Stimulated activated CD4-positive, alpha-beta T cell treated with anti-CD3 and anti-CD28 coated beads, Interleukin-2, amount 100 ng/mL, for 24 hours (primary cell): Measurements from ENCODE around the gene ANXA11.

ENCODE experiments used
- DNase-seq, 2 donors: peaks; one replicate each; pipeline ENCODE4 v3.0.0-alpha.2; 2020

ANXA11 gene

GRCh38 chr10:80207768-80208370 is 2.5 kb upstream of the ANXA11 start:
- DNase-seq, result no peak

GRCh38 chr10:80206277-80206655 is 929 bp upstream of the ANXA11 start:
- peak in 1 of 2 donors; percentile 13 for DNase-seq

GRCh38 chr10:80204677-80205476 is 460 bp downstream of the ANXA11 start:
- DNase-seq, result peak; percentile 40 to 42

GRCh38 chr10:80203835-80204676 is 1.3 kb downstream of the ANXA11 start:
- DNase-seq, result peak; percentile 30 to 37

- DNase-seq, result peak; percentile 68 to 74
Observed at GRCh38 chr10:80202934-80203834, 2.2 kb downstream of the ANXA11 start.

GRCh38 chr10:80202530-80202929 is 2.8 kb downstream of the ANXA11 start:
- DNase-seq, result peak in 1 of 2 donors; percentile 14

- peak in 1 of 2 donors; percentile 16 for DNase-seq
Observed at GRCh38 chr10:80201608-80202141, 3.7 kb downstream of the ANXA11 start.

- DNase-seq, result peak in 1 of 2 donors; percentile 15
Observed at GRCh38 chr10:80200687-80201086, 4.7 kb downstream of the ANXA11 start.

GRCh38 chr10:80200259-80200658 is 5.1 kb downstream of the ANXA11 start:
- no peak for DNase-seq

- peak in 1 of 2 donors; percentile 8 for DNase-seq
Observed at GRCh38 chr10:80199828-80200227, 5.5 kb downstream of the ANXA11 start.

- no peak for DNase-seq
Observed at GRCh38 chr10:80197972-80198916, 7.1 kb downstream of the ANXA11 start.

- DNase-seq, result no peak
Observed at GRCh38 chr10:80196950-80197315, 8.4 kb downstream of the ANXA11 start.

- peak; percentile 72 for DNase-seq
Observed at GRCh38 chr10:80196270-80196949, 8.9 kb downstream of the ANXA11 start.

- no peak for DNase-seq
Observed at GRCh38 chr10:80195046-80195574, 10.2 kb downstream of the ANXA11 start.

- no peak for DNase-seq
Observed at GRCh38 chr10:80194373-80195045, 10.8 kb downstream of the ANXA11 start.

GRCh38 chr10:80192553-80192952 is 12.8 kb downstream of the ANXA11 start:
- no peak for DNase-seq

- no peak for DNase-seq
Observed at GRCh38 chr10:80191589-80192270, 13.6 kb downstream of the ANXA11 start.

- no peak for DNase-seq
Observed at GRCh38 chr10:80188713-80189112, 16.6 kb downstream of the ANXA11 start.
